ENCODE results near the gene G3BP2. TPM values are rescaled to one million over a fixed set of nuclear protein-coding genes. Genes with fewer than 3 reads are reported as not detected.

The G3BP2 gene
- total and polyA plus RNA-seq, 2 donors from 2014 or later = 31.4 to 111 TPM

GRCh38 chr4:75698963-75699228, 25.7 kb upstream of the G3BP2 start:
- no peak overlapping the region for H3K4me3 ChIP-seq (ENCODE audit: low read length in 3 of 3)
- FAIRE-seq = no peak
- no peak overlapping the region for H3K27ac ChIP-seq (ENCODE audit: low read depth in 2 of 2, low read length in 2 of 2)

GRCh38 chr4:75698162-75698962, 25.2 kb upstream of the G3BP2 start:
- no peak overlapping the region for H3K4me3 ChIP-seq (ENCODE audit: low read length in 3 of 3)
- no peaks in the 10 kb centered on the region for H3K27me3 ChIP-seq (ENCODE audit: control insufficient read depth, insufficient read depth, low read length)
- no peak for TF ChIP-seq CTCF (IDR thresholded peaks at IDR 0.05; ENCODE audit: borderline replicate concordance, extremely low read depth, insufficient read depth)
- no peaks in the 10 kb centered on the region for H3K36me3 ChIP-seq (ENCODE audit: control insufficient read depth in 2 of 3, insufficient read depth in 3 of 3, low read length in 3 of 3)
- peak overlapping the region in 1 of 2 donors; percentile 14 for H3K27ac ChIP-seq (ENCODE audit: low read depth in 2 of 2, low read length in 2 of 2)
- H3K9me3 ChIP-seq (ENCODE audit: control insufficient read depth in 2 of 3, insufficient read depth in 1 of 3, low read length in 3 of 3) = no peaks in the 10 kb centered on the region
- no peak overlapping the region for H3K9ac ChIP-seq (ENCODE audit: low read length in 3 of 3)
- FAIRE-seq (no peak), DNase-seq (no peak)
- intact Hi-C loops (cut with DNase I) = no loop called here
- H3K4me1 ChIP-seq (ENCODE audit: control insufficient read depth in 2 of 3, insufficient read depth in 2 of 3, low read depth in 1 of 3, low read length in 3 of 3) = peaks cover 0 to 8% (median 0%) of the 10 kb centered on the region in 3 donors

More at GRCh38 chr4:75698963-75699228, 25.7 kb upstream of the G3BP2 start:
- no peak for DNase-seq
- Histone ChIP-seq H3K9ac (ENCODE audit: low read length in 3 of 3) (no peak overlapping the region), H3K9me3 (ENCODE audit: control insufficient read depth in 2 of 3, insufficient read depth in 1 of 3, low read length in 3 of 3) (no peaks in the 10 kb centered on the region), H3K36me3 (ENCODE audit: control insufficient read depth in 2 of 3, insufficient read depth in 3 of 3, low read length in 3 of 3) (no peaks in the 10 kb centered on the region), H3K4me1 (ENCODE audit: control insufficient read depth in 2 of 3, insufficient read depth in 2 of 3, low read depth in 1 of 3, low read length in 3 of 3) (peaks cover 0 to 8% (median 0%) of the 10 kb centered on the region in 3 donors), H3K27me3 (ENCODE audit: control insufficient read depth, insufficient read depth, low read length) (no peaks in the 10 kb centered on the region)
- intact Hi-C loops (cut with DNase I) = no loop called here
- no peak for TF ChIP-seq CTCF (IDR thresholded peaks at IDR 0.05; ENCODE audit: borderline replicate concordance, extremely low read depth, insufficient read depth)

- no peak for DNase-seq
- no peak overlapping the region for H3K9ac ChIP-seq (ENCODE audit: low read length in 3 of 3)
- TF ChIP-seq CTCF (IDR thresholded peaks at IDR 0.05; ENCODE audit: borderline replicate concordance, extremely low read depth, insufficient read depth) = no peak
- no peak overlapping the region for H3K27ac ChIP-seq (ENCODE audit: low read depth in 2 of 2, low read length in 2 of 2)
- H3K36me3 ChIP-seq (ENCODE audit: control insufficient read depth in 2 of 3, insufficient read depth in 3 of 3, low read length in 3 of 3) = no peaks in the 10 kb centered on the region
- no peaks in the 10 kb centered on the region for H3K9me3 ChIP-seq (ENCODE audit: control insufficient read depth in 2 of 3, insufficient read depth in 1 of 3, low read length in 3 of 3)
- no peak for FAIRE-seq
- intact Hi-C loops (cut with DNase I) = no loop called here
- H3K4me3 ChIP-seq (ENCODE audit: low read length in 3 of 3) = no peak overlapping the region
- H3K27me3 ChIP-seq (ENCODE audit: control insufficient read depth, insufficient read depth, low read length) = no peaks in the 10 kb centered on the region
- no peaks in the 10 kb centered on the region for H3K4me1 ChIP-seq (ENCODE audit: control insufficient read depth in 2 of 3, insufficient read depth in 2 of 3, low read depth in 1 of 3, low read length in 3 of 3)
Observed at GRCh38 chr4:75696581-75696980, 23.4 kb upstream of the G3BP2 start.
